Measurements from ENCODE around the gene RRP36. TPM values are rescaled to one million over a fixed set of nuclear protein-coding genes. Genes with fewer than 3 reads are reported as not detected.

RRP36 gene
- total RNA-seq, 1 experiment from 2014 or later, result 115 TPM

DNA sequence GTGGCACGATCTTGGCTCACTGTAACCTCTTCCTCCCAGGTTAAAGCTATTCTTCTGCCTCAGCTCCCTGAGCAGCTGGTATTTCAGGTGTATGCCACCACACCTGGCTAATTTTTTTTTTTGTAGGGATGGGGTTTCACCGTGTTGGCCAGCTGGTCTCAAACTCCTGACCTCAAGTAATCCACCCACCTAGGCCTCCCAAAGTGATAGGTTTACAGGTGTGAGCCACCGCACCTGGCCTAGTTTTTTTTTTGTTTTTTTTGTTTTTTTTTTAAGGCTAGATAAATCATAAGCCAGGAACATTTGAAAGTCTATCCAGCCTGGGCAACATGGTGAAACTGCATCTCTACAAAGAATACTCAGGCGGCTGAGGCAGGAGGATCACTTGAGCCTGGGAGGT, 10.9 kb downstream of the RRP36 start:
- Histone ChIP-seq H3K9me3 (ENCODE audit: low read depth, low read length, poor library complexity, severe bottlenecking) (no peaks in the 10 kb centered on the region), H3K4me1 (ENCODE audit: insufficient read depth, low read length, poor library complexity, severe bottlenecking) (no peaks in the 10 kb centered on the region), H3K4me3 (ENCODE audit: low read depth, low read length, poor library complexity, severe bottlenecking) (no peak overlapping the region), H3K27ac (ENCODE audit: low read depth, low read length, poor library complexity, severe bottlenecking) (no peak overlapping the region), H3K36me3 (ENCODE audit: insufficient read depth, low read length, poor library complexity, severe bottlenecking) (peaks cover 63% of the 10 kb centered on the region), H3K27me3 (replicated peaks; ENCODE audit: insufficient read depth, low read depth, low read length, poor library complexity) (no peaks in the 10 kb centered on the region)
- no peak for DNase-seq (ENCODE audit: low spot score)
- BruUV-seq (replicated peaks), result no TSS peak
- ChIA-PET POLR2A (ENCODE audit: low non-redundant PET) (no interaction called here), CTCF (no interaction called here)
- TF ChIP-seq EZH2 (IDR thresholded peaks at IDR 0.05; ENCODE audit: borderline replicate concordance, low read depth, low read length, poor library complexity, severe bottlenecking), result no peak
- TF ChIP-seq, protein P1, sequence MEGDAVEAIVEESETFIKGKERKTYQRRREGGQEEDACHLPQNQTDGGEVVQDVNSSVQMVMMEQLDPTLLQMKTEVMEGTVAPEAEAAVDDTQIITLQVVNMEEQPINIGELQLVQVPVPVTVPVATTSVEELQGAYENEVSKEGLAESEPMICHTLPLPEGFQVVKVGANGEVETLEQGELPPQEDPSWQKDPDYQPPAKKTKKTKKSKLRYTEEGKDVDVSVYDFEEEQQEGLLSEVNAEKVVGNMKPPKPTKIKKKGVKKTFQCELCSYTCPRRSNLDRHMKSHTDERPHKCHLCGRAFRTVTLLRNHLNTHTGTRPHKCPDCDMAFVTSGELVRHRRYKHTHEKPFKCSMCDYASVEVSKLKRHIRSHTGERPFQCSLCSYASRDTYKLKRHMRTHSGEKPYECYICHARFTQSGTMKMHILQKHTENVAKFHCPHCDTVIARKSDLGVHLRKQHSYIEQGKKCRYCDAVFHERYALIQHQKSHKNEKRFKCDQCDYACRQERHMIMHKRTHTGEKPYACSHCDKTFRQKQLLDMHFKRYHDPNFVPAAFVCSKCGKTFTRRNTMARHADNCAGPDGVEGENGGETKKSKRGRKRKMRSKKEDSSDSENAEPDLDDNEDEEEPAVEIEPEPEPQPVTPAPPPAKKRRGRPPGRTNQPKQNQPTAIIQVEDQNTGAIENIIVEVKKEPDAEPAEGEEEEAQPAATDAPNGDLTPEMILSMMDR (conservative IDR thresholded peaks at IDR 0.05; ENCODE audit: low read depth, low read length), result no peak
- intact Hi-C loops (cut with micrococcal nuclease; ENCODE audit: unreplicated experiment), result no loop called here

DNA sequence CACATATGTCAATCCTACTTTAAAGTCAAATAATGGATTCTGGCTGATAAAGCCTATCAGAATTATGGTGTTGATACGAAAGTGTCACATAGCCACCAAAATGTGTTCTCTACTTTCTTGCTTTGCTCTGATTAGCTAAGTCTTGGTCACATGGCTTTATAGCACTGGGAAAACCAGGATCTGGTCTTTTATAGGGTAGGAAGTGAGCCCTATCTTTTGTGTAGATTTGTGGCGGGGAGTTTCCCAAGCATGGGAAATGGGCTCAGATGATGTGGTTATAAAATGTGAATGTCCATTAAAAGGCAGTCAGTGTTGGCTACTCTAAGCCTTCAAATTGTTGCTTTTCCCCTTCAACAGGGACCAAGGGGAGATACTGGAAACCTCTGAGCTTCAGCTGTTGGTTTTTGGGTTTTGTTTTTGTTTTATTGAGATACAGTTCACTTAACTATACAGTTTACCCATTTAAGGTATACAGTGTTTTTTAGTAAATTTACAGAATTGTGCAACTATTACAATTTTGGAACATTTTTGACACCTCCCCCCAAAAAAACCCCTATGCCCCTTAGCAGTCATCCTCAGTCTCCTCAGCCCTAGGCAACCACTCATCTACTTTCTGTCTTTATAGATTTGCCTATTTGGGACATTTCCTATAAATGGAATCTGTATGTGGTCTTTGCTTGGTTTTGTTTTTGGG, 12.2 kb downstream of the RRP36 start:
- ChIA-PET CTCF (no interaction called here), POLR2A (ENCODE audit: low non-redundant PET) (interaction anchor here (0.6 kb wide), 1 partner anchor 130 kb away, joined by 3 read pairs; no protein-coding TSS in a partner anchor)
- Histone ChIP-seq H3K4me3 (ENCODE audit: low read depth, low read length, poor library complexity, severe bottlenecking) (no peak overlapping the region), H3K4me1 (ENCODE audit: insufficient read depth, low read length, poor library complexity, severe bottlenecking) (no peaks in the 10 kb centered on the region), H3K27ac (ENCODE audit: low read depth, low read length, poor library complexity, severe bottlenecking) (no peak overlapping the region), H3K9me3 (ENCODE audit: low read depth, low read length, poor library complexity, severe bottlenecking) (no peaks in the 10 kb centered on the region), H3K27me3 (replicated peaks; ENCODE audit: insufficient read depth, low read depth, low read length, poor library complexity) (no peaks in the 10 kb centered on the region), H3K36me3 (ENCODE audit: insufficient read depth, low read length, poor library complexity, severe bottlenecking) (peaks cover 56% of the 10 kb centered on the region)
- intact Hi-C loops (cut with micrococcal nuclease; ENCODE audit: unreplicated experiment), result no loop called here
- DNase-seq (ENCODE audit: low spot score), result no peak
- TSS peak; percentile 27 for BruUV-seq (replicated peaks)
- no peak for TF ChIP-seq EZH2 (IDR thresholded peaks at IDR 0.05; ENCODE audit: borderline replicate concordance, low read depth, low read length, poor library complexity, severe bottlenecking)
- TF ChIP-seq, protein P1 (conservative IDR thresholded peaks at IDR 0.05; ENCODE audit: low read depth, low read length), result no peak

DNA sequence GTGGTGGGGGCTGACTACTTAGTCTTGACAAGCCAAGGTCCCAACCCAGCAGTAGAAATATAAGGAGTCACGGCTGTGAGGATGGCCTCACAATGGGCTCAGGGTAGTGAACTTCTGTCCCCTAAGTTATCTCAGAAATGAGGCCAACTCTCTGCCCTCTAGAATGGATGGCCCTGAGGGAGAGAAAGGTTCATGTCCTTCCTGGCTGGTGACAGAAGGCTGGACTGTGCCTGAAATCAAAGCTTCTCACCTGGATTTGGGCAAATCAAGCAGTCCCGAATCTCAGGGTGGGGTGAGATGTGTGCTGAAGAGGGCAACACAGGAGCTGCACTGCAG, 12.7 kb downstream of the RRP36 start:
- H3K36me3 ChIP-seq (ENCODE audit: insufficient read depth, low read length, poor library complexity, severe bottlenecking), result peaks cover 50% of the 10 kb centered on the region

More for the DNA sequence above, 12.7 kb downstream of the RRP36 start:
- Histone ChIP-seq H3K27ac (ENCODE audit: low read depth, low read length, poor library complexity, severe bottlenecking) (no peak overlapping the region), H3K4me1 (ENCODE audit: insufficient read depth, low read length, poor library complexity, severe bottlenecking) (no peaks in the 10 kb centered on the region), H3K27me3 (replicated peaks; ENCODE audit: insufficient read depth, low read depth, low read length, poor library complexity) (no peaks in the 10 kb centered on the region), H3K9me3 (ENCODE audit: low read depth, low read length, poor library complexity, severe bottlenecking) (no peaks in the 10 kb centered on the region), H3K4me3 (ENCODE audit: low read depth, low read length, poor library complexity, severe bottlenecking) (no peak overlapping the region)
- CTCF ChIA-PET, result no interaction called here
- DNase-seq (ENCODE audit: low spot score), result no peak
- intact Hi-C loops (cut with micrococcal nuclease; ENCODE audit: unreplicated experiment), result no loop called here
- POLR2A ChIA-PET (ENCODE audit: low non-redundant PET), result interaction anchor here (0.6 kb wide), 1 partner anchor 130 kb away, joined by 3 read pairs; no protein-coding TSS in a partner anchor
- TF ChIP-seq, protein P1 (conservative IDR thresholded peaks at IDR 0.05; ENCODE audit: low read depth, low read length), result no peak
- no peak for TF ChIP-seq EZH2 (IDR thresholded peaks at IDR 0.05; ENCODE audit: borderline replicate concordance, low read depth, low read length, poor library complexity, severe bottlenecking)
- BruUV-seq (replicated peaks), result no TSS peak
